ENCODE results near the gene NAT14.

NAT14 gene

DNA sequence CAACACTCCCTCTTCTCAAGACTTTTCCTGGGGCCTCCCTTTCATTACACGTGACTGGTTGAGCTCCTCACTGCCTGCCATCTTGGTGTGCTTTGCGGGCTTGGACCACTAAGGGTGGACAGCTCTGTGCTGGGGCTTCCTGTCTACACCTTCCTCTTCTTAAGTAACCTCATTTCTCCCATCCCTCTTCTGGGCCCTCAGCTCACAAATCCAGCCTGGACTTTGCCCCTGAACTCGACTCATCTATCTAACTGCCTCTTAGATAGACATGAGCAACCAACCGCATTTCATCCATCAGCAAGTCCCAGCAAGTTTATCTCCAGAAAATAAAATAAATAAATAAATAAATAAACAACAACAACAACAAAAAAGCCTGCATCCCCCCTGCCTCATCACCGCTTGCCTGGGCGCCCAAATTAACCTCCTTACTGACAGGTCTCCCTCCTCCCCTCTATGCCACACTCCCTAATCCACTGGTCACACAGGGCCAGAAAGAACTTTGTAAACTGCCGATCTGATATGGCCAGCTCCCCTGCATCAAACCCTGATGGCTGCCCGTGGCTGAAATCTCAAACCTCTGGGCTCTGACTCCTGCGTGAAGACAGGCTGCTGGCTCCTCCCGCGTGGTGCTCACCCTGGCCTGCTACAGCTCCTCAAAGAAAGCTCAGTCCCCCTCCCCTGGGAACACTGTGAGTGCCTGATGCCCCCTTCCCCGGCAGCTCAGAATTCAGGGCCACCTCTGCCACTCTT, 31.3 kb upstream of the NAT14 start:
- no peak overlapping the region for H3K4me3 ChIP-seq (ENCODE audit: low read length)
- no peak for DNase-seq (ENCODE audit: low read depth)
- TF ChIP-seq, protein P1, sequence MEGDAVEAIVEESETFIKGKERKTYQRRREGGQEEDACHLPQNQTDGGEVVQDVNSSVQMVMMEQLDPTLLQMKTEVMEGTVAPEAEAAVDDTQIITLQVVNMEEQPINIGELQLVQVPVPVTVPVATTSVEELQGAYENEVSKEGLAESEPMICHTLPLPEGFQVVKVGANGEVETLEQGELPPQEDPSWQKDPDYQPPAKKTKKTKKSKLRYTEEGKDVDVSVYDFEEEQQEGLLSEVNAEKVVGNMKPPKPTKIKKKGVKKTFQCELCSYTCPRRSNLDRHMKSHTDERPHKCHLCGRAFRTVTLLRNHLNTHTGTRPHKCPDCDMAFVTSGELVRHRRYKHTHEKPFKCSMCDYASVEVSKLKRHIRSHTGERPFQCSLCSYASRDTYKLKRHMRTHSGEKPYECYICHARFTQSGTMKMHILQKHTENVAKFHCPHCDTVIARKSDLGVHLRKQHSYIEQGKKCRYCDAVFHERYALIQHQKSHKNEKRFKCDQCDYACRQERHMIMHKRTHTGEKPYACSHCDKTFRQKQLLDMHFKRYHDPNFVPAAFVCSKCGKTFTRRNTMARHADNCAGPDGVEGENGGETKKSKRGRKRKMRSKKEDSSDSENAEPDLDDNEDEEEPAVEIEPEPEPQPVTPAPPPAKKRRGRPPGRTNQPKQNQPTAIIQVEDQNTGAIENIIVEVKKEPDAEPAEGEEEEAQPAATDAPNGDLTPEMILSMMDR (conservative IDR thresholded peaks at IDR 0.05; ENCODE audit: low read depth, low read length) = no peak

DNA sequence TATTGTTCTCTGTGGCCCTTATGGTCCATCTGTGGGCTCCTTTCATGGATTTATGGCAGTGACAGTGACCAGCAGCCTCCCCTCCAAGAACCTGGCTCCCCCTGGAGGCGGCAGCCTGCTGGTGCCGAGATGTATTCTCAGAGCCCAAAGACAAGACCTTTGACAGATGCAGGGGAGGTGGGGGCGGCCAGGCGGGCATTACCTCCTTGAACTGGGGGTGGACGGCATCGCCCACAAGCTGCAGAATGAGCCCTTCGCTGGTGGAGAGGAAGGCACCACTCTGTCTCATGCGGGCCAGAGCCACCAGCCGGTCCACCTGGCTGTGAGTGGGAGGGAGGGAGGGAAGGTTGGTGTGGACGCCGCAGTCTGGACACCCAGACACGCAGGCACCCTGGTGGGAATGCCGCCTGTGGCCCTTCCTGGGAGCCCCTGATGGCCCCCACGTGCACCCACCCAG, 30.2 kb upstream of the NAT14 start:
- no peak for DNase-seq (ENCODE audit: low read depth)
- no peak overlapping the region for H3K4me3 ChIP-seq (ENCODE audit: low read length)
- TF ChIP-seq, protein P1 (conservative IDR thresholded peaks at IDR 0.05; ENCODE audit: low read depth, low read length) = peak; percentile 84

DNA sequence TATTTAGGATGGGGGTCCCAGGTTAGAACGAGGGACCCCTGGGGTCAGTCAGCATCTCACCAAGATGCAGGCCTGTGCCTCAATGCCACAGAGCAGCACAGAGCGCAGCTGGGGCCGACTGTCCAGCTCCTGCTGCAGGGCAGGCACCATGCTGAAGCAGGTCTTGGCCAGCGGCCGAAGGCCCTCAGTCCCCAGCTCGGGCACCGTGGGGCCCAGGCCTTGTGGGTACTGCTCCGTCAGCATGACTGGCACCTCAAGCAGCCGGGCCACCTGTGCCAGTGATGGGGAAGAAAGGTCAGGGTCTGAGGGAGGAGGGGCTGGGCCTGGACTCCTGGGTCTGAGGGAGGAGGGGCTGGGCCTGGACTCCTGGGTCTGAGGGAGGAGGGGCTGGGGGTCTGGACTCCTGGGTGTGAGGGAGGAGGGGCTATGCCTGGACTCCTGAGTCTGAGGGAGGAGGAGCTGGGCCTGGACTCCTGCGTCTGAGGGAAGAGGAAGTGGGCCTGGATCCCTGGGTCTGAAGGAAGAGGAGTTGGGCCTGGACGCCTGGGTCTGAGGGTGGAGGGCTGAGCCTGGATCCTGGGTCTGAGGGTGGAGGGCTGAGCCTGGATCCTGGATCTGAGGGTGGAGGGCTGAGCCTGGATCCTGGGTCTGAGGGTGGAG, 29.3 kb upstream of the NAT14 start:
- TF ChIP-seq, protein P1 (conservative IDR thresholded peaks at IDR 0.05; ENCODE audit: low read depth, low read length) = no peak
- no peak overlapping the region for H3K4me3 ChIP-seq (ENCODE audit: low read length)
- no peak for DNase-seq (ENCODE audit: low read depth)

DNA sequence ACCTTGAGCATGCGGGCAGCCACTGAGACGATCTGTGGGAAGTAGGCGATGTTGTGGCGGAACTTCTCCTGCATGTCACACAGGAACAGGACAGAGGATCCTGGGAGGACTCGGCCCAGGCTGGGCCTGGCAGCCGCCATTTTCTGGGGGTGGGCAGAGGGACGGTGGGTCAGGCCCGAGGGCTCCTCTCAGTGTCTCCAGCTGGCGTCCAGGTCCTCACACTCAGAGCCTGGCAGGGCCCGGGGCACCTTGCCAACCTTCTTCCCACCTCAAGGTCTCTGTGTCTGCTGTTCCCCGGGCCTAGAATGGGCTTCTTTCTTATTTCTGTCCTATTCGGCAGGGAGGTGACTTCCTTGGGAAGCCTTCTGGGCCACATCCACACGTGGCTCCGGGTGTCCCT, 28.6 kb upstream of the NAT14 start:
- TF ChIP-seq, protein P1 (conservative IDR thresholded peaks at IDR 0.05; ENCODE audit: low read depth, low read length) = no peak
- no peak for DNase-seq (ENCODE audit: low read depth)
- H3K4me3 ChIP-seq (ENCODE audit: low read length) = no peak overlapping the region

DNA sequence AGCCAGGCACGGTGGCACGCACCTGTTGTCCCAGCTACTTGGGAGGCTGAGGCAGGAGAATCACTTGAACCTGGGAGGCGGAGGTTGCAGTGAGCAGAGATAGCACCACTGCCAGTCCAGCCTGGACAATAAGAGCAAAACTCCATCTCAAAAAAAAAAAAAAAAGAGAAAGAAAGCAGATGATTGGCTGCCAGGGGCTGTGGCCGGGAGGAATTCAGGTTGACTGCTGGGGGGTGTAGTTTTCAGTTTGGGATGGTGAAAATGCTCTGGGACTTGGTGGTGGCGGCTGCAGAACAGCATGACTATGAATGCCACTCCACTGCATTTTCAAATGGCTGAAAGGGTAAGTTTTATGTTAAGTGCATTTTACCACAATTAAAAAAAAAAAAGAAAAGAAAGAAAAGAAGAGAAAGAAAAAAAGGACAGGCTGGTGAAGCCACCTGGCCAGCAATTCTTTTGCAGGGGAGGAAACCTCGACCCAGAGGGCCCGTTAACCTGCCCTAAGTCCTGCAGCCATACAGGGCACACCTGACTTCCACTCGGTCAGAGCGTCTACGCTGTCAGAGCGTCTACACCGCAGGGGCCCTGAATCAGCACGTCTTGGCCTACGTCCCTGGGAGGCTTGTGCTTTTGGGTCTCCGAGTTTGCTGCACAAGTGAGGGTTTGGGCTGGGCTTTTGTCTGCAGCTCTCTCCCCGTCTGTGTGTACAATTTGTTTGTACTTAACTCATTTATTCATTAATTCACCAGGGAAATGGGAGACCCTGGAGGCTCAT, 27.1 kb upstream of the NAT14 start:
- no peak for DNase-seq (ENCODE audit: low read depth)
- TF ChIP-seq, protein P1 (conservative IDR thresholded peaks at IDR 0.05; ENCODE audit: low read depth, low read length) = no peak

DNA sequence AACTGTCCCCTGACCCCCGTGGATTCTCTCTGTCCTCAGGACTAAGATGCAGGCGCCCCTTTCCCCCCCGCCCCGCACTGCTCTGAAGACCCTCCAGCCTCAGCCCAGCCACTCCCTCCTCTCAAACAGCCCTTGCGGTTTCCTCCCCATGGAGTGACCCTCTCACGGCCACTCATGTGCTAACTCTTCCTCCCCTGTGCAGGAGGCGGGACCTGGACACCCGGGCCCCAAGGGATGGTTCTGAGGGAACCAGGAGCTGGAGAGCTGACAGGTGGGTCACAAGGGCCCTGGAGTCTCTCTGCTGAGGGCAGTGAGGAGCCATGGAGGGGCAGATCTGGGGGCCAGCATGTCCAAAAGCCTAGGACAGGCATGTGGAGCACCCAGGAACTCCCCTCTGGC, 25.4 kb upstream of the NAT14 start:
- TF ChIP-seq, protein P1 (conservative IDR thresholded peaks at IDR 0.05; ENCODE audit: low read depth, low read length) = no peak
- no peak overlapping the region for H3K4me3 ChIP-seq (ENCODE audit: low read length)
- DNase-seq (ENCODE audit: low read depth) = no peak

More for the DNA sequence above, 27.1 kb upstream of the NAT14 start:
- no peak overlapping the region for H3K4me3 ChIP-seq (ENCODE audit: low read length)
